ENCODE data around the gene AFG1L. TPM values are rescaled to one million over a fixed set of nuclear protein-coding genes. Genes with fewer than 3 reads are reported as not detected.

Gene AFG1L
- total RNA-seq, 1 donor from 2014 or later: 9.6 TPM

DNA sequence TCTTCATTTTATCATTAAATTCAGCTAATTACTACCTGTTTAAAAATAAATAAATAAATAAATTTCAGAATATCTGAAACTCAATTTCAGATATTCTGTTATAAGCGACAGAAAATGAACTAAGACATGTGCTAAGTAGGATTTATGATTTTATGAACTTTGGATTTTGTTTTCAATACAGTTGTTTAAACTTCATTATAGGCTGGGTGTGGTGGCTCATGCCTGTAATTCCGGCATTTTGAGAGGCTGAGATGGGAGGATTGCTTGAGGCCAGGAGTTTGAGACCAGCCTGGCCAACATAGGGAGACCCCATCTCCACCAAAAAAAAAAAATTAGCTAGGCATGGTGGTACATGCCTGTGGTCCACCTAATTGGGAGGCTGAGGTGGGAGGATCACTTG is 36.0 kb downstream of the AFG1L start:
- Mint-ChIP-seq H3K27ac (no peak overlapping the region), H3K4me1 (ENCODE audit: unreplicated experiment) (no peaks in the 10 kb centered on the region), H3K9me3 (no peaks in the 10 kb centered on the region), H3K4me3 (no peak overlapping the region), H3K36me3 (peaks cover 11% of the 10 kb centered on the region), H3K27me3 (no peaks in the 10 kb centered on the region)
- TF ChIP-seq, protein P1, sequence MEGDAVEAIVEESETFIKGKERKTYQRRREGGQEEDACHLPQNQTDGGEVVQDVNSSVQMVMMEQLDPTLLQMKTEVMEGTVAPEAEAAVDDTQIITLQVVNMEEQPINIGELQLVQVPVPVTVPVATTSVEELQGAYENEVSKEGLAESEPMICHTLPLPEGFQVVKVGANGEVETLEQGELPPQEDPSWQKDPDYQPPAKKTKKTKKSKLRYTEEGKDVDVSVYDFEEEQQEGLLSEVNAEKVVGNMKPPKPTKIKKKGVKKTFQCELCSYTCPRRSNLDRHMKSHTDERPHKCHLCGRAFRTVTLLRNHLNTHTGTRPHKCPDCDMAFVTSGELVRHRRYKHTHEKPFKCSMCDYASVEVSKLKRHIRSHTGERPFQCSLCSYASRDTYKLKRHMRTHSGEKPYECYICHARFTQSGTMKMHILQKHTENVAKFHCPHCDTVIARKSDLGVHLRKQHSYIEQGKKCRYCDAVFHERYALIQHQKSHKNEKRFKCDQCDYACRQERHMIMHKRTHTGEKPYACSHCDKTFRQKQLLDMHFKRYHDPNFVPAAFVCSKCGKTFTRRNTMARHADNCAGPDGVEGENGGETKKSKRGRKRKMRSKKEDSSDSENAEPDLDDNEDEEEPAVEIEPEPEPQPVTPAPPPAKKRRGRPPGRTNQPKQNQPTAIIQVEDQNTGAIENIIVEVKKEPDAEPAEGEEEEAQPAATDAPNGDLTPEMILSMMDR (conservative IDR thresholded peaks at IDR 0.05): no peak
- DNase-seq (ENCODE audit: extremely low spot score, unreplicated experiment): no peak

DNA sequence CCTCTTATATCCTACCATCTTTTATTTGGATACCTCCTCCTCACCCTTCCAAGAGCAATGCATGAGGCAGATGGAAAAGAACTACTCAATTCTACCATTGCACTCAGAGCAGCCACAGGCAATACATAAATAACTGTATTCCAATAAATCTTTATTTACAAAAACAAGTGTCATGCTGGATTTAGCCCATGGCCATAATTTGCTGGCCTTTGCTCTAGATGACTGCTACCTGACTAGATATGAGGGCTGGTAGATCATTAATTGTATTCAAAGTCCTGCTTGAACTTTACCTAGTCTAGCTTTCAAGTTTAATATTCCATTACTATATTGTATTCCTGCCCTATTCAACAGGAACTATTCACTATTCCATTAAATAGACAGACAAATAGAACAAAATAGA is 37.1 kb downstream of the AFG1L start:
- Mint-ChIP-seq H3K27me3 (no peaks in the 10 kb centered on the region), H3K4me1 (ENCODE audit: unreplicated experiment) (no peaks in the 10 kb centered on the region), H3K4me3 (no peak overlapping the region), H3K27ac (no peak overlapping the region), H3K9me3 (no peaks in the 10 kb centered on the region), H3K36me3 (peaks cover 11% of the 10 kb centered on the region)
- TF ChIP-seq, protein P1 (conservative IDR thresholded peaks at IDR 0.05): no peak
- DNase-seq (ENCODE audit: extremely low spot score, unreplicated experiment): no peak

DNA sequence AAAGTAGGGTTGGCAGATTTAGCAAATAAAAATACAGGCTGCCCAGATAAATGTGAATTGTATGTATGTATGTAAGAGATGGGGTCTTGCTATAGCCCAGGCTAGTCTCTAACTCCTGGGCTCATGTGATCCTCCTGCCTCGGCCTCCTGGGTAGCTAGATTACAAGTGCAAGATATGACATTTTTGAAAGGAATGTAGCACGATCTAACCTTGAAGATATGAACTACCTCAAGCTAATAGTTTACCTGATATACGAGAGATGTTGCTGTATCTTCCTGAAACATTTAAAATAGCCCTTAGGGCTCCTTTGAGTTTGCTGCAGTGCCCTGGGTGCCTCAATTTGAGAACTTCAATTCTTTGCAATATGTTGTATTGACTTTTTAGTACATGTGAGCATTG is 42.1 kb downstream of the AFG1L start:
- H3K4me3 Mint-ChIP-seq: no peak overlapping the region
- H3K4me1 Mint-ChIP-seq (ENCODE audit: unreplicated experiment): no peaks in the 10 kb centered on the region
- H3K9me3 Mint-ChIP-seq: no peaks in the 10 kb centered on the region
- DNase-seq (ENCODE audit: extremely low spot score, unreplicated experiment): no peak
- TF ChIP-seq, protein P1 (conservative IDR thresholded peaks at IDR 0.05): no peak
- H3K36me3 Mint-ChIP-seq: no peaks in the 10 kb centered on the region
- H3K27ac Mint-ChIP-seq: no peak overlapping the region
- H3K27me3 Mint-ChIP-seq: no peaks in the 10 kb centered on the region

DNA sequence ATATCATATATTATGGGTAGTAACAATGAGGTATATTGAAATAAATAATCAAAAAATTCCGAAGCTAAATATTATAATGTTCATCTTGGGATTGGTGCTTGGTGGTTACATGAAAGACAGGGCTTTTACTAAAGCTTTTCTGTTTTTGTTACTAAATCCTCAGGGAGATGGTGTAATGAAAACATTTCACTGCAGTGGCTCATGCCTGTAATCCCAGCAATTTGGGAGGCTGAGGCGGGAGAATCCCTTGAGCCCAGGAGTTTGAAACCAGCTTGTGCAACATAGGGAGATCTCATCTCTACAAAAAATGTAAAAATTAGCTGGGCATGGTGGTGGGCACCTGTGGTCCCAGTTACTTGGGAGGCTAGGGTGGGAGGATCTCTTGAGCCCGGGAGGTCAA is 42.9 kb downstream of the AFG1L start:
- Mint-ChIP-seq H3K4me1 (ENCODE audit: unreplicated experiment) (no peaks in the 10 kb centered on the region), H3K4me3 (no peak overlapping the region), H3K27ac (no peak overlapping the region), H3K36me3 (no peaks in the 10 kb centered on the region), H3K27me3 (no peaks in the 10 kb centered on the region), H3K9me3 (no peaks in the 10 kb centered on the region)
- no peak for DNase-seq (ENCODE audit: extremely low spot score, unreplicated experiment)
- TF ChIP-seq, protein P1 (conservative IDR thresholded peaks at IDR 0.05): no peak

DNA sequence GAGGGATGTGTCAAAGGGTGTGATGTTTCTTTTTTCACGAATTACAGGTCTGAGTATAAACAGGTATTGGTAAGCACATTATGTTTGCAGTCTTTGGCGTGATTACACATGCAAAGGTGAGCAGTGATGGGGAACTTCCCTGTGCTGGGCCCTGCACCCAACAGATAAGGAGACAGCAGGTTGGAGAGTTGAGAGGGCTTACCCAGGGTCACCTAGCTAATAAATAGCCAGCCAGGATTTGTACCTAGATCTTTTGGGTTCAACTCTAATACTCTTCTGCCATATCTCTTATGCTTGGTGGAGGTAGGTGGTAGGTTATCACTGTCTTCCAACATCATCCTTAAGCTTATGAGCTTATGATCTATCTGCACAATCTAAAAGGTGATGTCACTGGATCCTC is 46.5 kb downstream of the AFG1L start:
- Mint-ChIP-seq H3K4me3 (no peak overlapping the region), H3K4me1 (ENCODE audit: unreplicated experiment) (no peaks in the 10 kb centered on the region), H3K9me3 (no peaks in the 10 kb centered on the region), H3K36me3 (no peaks in the 10 kb centered on the region), H3K27me3 (no peaks in the 10 kb centered on the region), H3K27ac (no peak overlapping the region)
- no peak for DNase-seq (ENCODE audit: extremely low spot score, unreplicated experiment)
- TF ChIP-seq, protein P1 (conservative IDR thresholded peaks at IDR 0.05): no peak

DNA sequence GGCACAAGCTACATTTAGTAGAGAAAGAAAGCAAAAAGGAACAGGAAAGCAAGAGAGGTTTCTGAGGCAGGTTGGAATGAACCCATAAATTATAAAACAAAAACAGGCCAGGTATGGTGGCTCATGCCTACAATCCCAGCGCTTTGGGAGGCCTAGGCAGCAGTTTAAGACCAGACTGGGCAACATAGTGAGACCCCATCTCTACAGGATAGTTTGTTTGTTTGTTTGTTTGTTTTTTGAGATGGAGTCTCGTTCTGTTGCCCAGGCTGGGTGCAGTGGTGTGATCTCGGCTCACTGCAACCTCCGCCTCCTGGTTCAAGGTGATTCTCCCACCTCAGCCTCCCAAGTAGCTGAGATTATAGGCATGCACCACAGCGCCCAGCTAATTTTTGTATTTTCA is 49.0 kb downstream of the AFG1L start:
- DNase-seq (ENCODE audit: extremely low spot score, unreplicated experiment): no peak
- H3K9me3 Mint-ChIP-seq: no peaks in the 10 kb centered on the region

More for the DNA sequence above, 49.0 kb downstream of the AFG1L start:
- Mint-ChIP-seq H3K4me3 (no peak overlapping the region), H3K27ac (no peak overlapping the region), H3K4me1 (ENCODE audit: unreplicated experiment) (no peaks in the 10 kb centered on the region), H3K36me3 (peaks cover 3% of the 10 kb centered on the region), H3K27me3 (no peaks in the 10 kb centered on the region)
- TF ChIP-seq, protein P1 (conservative IDR thresholded peaks at IDR 0.05): no peak

Data from type B pancreatic cell (in vitro differentiated cells).